ENCODE data around the gene CCDC50. TPM values are rescaled to one million over a fixed set of nuclear protein-coding genes. Genes with fewer than 3 reads are reported as not detected.

The CCDC50 gene
- total RNA-seq, 1 experiment from 2014 or later = 124 TPM

DNA sequence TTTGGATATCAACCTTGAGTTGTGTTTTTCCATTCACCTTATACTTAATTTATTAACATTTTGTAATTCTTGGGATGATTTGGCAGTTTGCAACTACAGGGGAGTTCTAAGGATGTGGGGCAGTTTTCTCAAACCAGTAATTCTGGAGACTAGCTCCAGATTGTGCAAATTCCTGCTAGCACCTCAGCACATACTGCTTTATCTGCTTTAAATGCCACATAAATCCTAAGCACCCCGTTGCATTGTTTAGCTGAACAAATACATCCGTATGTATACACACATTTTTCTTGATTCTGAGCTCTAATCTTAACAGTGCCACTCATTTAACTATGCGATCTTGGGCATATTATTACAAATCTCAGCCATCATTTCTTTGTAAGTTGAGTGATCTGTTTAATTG lies 18.0 kb downstream of the CCDC50 start:
- H3K4me3 Mint-ChIP-seq (ENCODE audit: low read depth, unreplicated experiment) = no peak overlapping the region
- TF ChIP-seq, protein P1, sequence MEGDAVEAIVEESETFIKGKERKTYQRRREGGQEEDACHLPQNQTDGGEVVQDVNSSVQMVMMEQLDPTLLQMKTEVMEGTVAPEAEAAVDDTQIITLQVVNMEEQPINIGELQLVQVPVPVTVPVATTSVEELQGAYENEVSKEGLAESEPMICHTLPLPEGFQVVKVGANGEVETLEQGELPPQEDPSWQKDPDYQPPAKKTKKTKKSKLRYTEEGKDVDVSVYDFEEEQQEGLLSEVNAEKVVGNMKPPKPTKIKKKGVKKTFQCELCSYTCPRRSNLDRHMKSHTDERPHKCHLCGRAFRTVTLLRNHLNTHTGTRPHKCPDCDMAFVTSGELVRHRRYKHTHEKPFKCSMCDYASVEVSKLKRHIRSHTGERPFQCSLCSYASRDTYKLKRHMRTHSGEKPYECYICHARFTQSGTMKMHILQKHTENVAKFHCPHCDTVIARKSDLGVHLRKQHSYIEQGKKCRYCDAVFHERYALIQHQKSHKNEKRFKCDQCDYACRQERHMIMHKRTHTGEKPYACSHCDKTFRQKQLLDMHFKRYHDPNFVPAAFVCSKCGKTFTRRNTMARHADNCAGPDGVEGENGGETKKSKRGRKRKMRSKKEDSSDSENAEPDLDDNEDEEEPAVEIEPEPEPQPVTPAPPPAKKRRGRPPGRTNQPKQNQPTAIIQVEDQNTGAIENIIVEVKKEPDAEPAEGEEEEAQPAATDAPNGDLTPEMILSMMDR (IDR thresholded peaks at IDR 0.05; ENCODE audit: unreplicated experiment) = no peak
- intact Hi-C loops (cut with micrococcal nuclease; ENCODE audit: unreplicated experiment) = no loop called here

GRCh38 chr3:191348098-191348497 lies 18.9 kb downstream of the CCDC50 start:
- H3K27me3 Mint-ChIP-seq (ENCODE audit: unreplicated experiment) = no peaks in the 10 kb centered on the region
- H3K36me3 Mint-ChIP-seq (ENCODE audit: insufficient read depth, unreplicated experiment) = no peaks in the 10 kb centered on the region
- TF ChIP-seq, protein P1 (IDR thresholded peaks at IDR 0.05; ENCODE audit: unreplicated experiment) = no peak
- CTCF ChIA-PET = interaction anchor here (0.6 to 1.9 kb wide), 2 partner anchors 15 to 51 kb away, joined by 6 to 7 read pairs; no protein-coding TSS in a partner anchor
- no peaks in the 10 kb centered on the region for H3K9me3 Mint-ChIP-seq (ENCODE audit: low read depth, unreplicated experiment)
- no peak for DNase-seq
- H3K4me3 Mint-ChIP-seq (ENCODE audit: low read depth, unreplicated experiment) = no peak overlapping the region
- no peak overlapping the region for H3K27ac Mint-ChIP-seq (ENCODE audit: unreplicated experiment)
- intact Hi-C loops (cut with micrococcal nuclease; ENCODE audit: unreplicated experiment) = no loop called here
- H3K4me1 Mint-ChIP-seq (ENCODE audit: low read depth, unreplicated experiment) = peaks cover 20% of the 10 kb centered on the region
- BruUV-seq (replicated peaks) = no TSS peak

More for the DNA sequence above, 18.0 kb downstream of the CCDC50 start:
- no peaks in the 10 kb centered on the region for H3K9me3 Mint-ChIP-seq (ENCODE audit: low read depth, unreplicated experiment)
- CTCF ChIA-PET = interaction anchor here (0.9 to 1.9 kb wide), 2 partner anchors 14 to 17 kb away, joined by 4 to 7 read pairs; no protein-coding TSS in a partner anchor
- H3K27me3 Mint-ChIP-seq (ENCODE audit: unreplicated experiment) = no peaks in the 10 kb centered on the region
- no peak for DNase-seq
- no TSS peak for BruUV-seq (replicated peaks)
- peaks cover 28% of the 10 kb centered on the region for H3K4me1 Mint-ChIP-seq (ENCODE audit: low read depth, unreplicated experiment)
- H3K36me3 Mint-ChIP-seq (ENCODE audit: insufficient read depth, unreplicated experiment) = no peaks in the 10 kb centered on the region
- H3K27ac Mint-ChIP-seq (ENCODE audit: unreplicated experiment) = no peak overlapping the region

DNA sequence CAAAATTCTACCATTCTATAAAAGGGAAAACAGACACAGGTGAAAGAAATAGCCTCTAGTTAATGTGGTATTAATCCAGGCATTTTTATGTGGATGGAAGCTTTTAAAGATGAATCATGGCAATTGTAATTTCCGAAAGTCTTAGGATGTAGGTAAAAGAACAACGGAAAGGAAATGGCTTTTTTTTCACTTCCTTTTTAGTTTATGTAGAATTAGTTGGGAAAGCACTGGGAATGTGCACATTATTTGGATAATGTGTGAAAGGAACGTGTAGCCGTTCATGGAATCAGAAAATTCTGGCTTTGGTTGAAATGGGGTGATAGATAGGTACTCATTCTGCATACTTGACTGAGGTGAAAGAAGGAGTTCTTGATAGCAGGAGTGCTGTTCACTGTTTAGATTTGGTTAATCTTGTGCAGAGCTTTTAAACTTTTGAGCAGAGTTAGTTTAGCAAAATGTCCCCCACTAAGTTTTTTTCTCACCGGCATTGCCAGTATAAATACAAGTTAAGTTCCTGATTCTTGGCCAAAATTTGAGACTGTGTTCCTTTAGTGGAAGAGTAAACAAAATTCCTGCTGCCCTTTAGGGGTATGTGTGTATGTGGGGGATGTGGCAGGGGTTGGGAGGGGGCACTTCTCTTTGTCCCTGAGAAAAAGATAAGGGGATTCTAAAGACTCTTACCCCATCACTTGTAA lies 21.3 kb downstream of the CCDC50 start:
- intact Hi-C loops (cut with micrococcal nuclease; ENCODE audit: unreplicated experiment) = loop anchor here (10.0 kb wide), 1 partner anchor 106 kb away; no protein-coding TSS in a partner anchor
- Mint-ChIP-seq H3K27me3 (ENCODE audit: unreplicated experiment) (no peaks in the 10 kb centered on the region), H3K4me3 (ENCODE audit: low read depth, unreplicated experiment) (peak overlapping the region; percentile 34), H3K36me3 (ENCODE audit: insufficient read depth, unreplicated experiment) (no peaks in the 10 kb centered on the region), H3K4me1 (ENCODE audit: low read depth, unreplicated experiment) (peaks cover 10% of the 10 kb centered on the region), H3K27ac (ENCODE audit: unreplicated experiment) (peak overlapping the region; percentile 73), H3K9me3 (ENCODE audit: low read depth, unreplicated experiment) (no peaks in the 10 kb centered on the region)
- CTCF ChIA-PET = interaction anchor here (1.4 kb wide), 1 partner anchor 10 kb away, joined by 3 read pairs; no protein-coding TSS in a partner anchor
- TF ChIP-seq, protein P1 (IDR thresholded peaks at IDR 0.05; ENCODE audit: unreplicated experiment) = no peak
- BruUV-seq (replicated peaks) = no TSS peak
- no peak for DNase-seq

GRCh38 chr3:191352014-191352413 lies 22.8 kb downstream of the CCDC50 start:
- H3K4me1 Mint-ChIP-seq (ENCODE audit: low read depth, unreplicated experiment) = peaks cover 12% of the 10 kb centered on the region
- no peak for DNase-seq
- TF ChIP-seq, protein P1 (IDR thresholded peaks at IDR 0.05; ENCODE audit: unreplicated experiment) = no peak
- intact Hi-C loops (cut with micrococcal nuclease; ENCODE audit: unreplicated experiment) = loop anchor here (10.0 kb wide), 1 partner anchor 107 kb away; no protein-coding TSS in a partner anchor
- no peaks in the 10 kb centered on the region for H3K9me3 Mint-ChIP-seq (ENCODE audit: low read depth, unreplicated experiment)
- no peaks in the 10 kb centered on the region for H3K27me3 Mint-ChIP-seq (ENCODE audit: unreplicated experiment)
- peaks cover 3% of the 10 kb centered on the region for H3K36me3 Mint-ChIP-seq (ENCODE audit: insufficient read depth, unreplicated experiment)
- CTCF ChIA-PET = interaction anchor here (0.8 kb wide), 1 partner anchor 487 kb away, joined by 5 read pairs; no protein-coding TSS in a partner anchor
- H3K27ac Mint-ChIP-seq (ENCODE audit: unreplicated experiment) = no peak overlapping the region
- BruUV-seq (replicated peaks) = no TSS peak
- no peak overlapping the region for H3K4me3 Mint-ChIP-seq (ENCODE audit: low read depth, unreplicated experiment)
